PC-3 (cell line): ENCODE results near the gene SCAF8.

Experiments used
- CTCF ChIP-seq: fragments of 300-600 bp; sonication (generic); conservative IDR thresholded peaks from 2 replicates; pipeline ENCODE4 v1.5.1; 2017; ENCODE audit warnings: antibody characterized with exemption, low read depth, mild to moderate bottlenecking, low read length
- EZH2 ChIP-seq: fragments of 300-600 bp; sonication (generic); IDR thresholded peaks from one replicate; pipeline ENCODE4 v1.6.1; 2017; ENCODE audit warnings: antibody characterized with exemption, mild to moderate bottlenecking, low read length; ENCODE audit not compliant: unreplicated experiment

DNA sequence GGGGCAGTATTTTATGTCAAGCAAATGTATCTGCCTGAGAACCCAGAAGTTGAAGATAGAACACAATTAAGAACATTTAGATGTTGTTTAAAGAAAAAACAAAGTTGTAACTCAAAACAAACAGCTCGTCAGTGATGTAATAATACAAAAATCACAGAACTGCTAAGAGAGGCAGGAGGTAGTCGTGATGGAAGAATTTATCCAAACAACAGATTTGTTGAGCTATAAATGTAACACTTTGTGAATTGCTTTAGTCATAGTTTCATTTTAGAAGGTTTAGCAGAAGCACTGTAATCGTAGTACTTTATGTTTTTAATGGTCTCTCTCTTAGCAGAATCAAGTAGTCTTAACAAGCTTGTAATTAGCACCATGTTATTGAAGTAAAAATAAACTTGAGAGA lies 73.6 kb downstream of the SCAF8 start:
- TF ChIP-seq CTCF (no peak), EZH2 (no peak)
